Left lung (tissue), 10 donors: ENCODE results near the gene TMEM151B. TPM values are rescaled to one million over a fixed set of nuclear protein-coding genes. Genes with fewer than 3 reads are reported as not detected.

Experiments
- ATAC-seq: fragments of 200-7000 bp; cut with Tn5 transposase; one replicate; pipeline ENCODE4 v1.9.1; 2020; ENCODE audit warnings: moderate library complexity
- DNase-seq, 4 donors: peaks; one replicate each; pipeline ENCODE4 v3.0.0-alpha.2; 2013 to 2020
- H3K27ac ChIP-seq, 2 donors: fragments of 200-600 bp; sonication (generic) in 1 of 2; one replicate each; pipeline versions ENCODE4 v1.5.0 to v1.8.0; 2020 to 2021
- H3K27me3 ChIP-seq, 2 donors: fragments of 200-600 bp; sonication (generic) in 1 of 2; one replicate each; pipeline versions ENCODE4 v1.5.0 to v1.8.0; 2020 to 2021
- H3K36me3 ChIP-seq, 2 donors: fragments of 200-600 bp; sonication (generic) in 1 of 2; one replicate each; pipeline versions ENCODE4 v1.5.0 to v1.8.0; 2020 to 2021
- H3K4me1 ChIP-seq, 2 donors: fragments of 200-600 bp; one replicate each; pipeline ENCODE4 v1.8.0; 2021
- H3K4me3 ChIP-seq, 2 donors: fragments of 200-600 bp; sonication (generic) in 1 of 2; one replicate each; pipeline versions ENCODE4 v1.5.0 to v1.8.0; 2020 to 2021; ENCODE audit warnings: mild to moderate bottlenecking in 1 of 2
- H3K9me3 ChIP-seq, 2 donors: fragments of 200-600 bp; sonication (generic) in 1 of 2; one replicate each; pipeline versions ENCODE4 v1.5.0 to v1.8.0; 2020 to 2021
- CTCF ChIP-seq, 2 donors: fragments of 200-600 bp; sonication (generic) in 1 of 2; IDR thresholded peaks; one replicate each; pipeline versions ENCODE4 v1.5.0 to v1.8.0; 2021; ENCODE audit warnings: antibody characterized with exemption in 2 of 2
- intact Hi-C, 2 donors: fragments of 100-400 bp; cut with DNase I; formaldehyde crosslinking; loops; one replicate each; pipeline versions ENCODE4 v1.11.2 to v1.14.2; 2022
- polyA plus RNA-seq, 6 donors: library from polyadenylated mRNA; unstranded; fragments of 120-200 nt; gene quantifications; one replicate each; pipeline ENCODE4 v1.2.1, GENCODE V29; 2013; ENCODE audit not compliant: insufficient read length in 6 of 6
- total RNA-seq, 2 donors: library from RNA; stranded (reverse); fragmentation: NEBNext Ultra II Directional; extraction: Animal tissue kit (Norgen Biotek cat#: 25700); gene quantifications; one replicate each; pipeline ENCODE4 v1.2.1, GENCODE V29; 2021
- donor health status: DM: no; HTN: yes; CAD: no.
- donor health status: DM: no; HTN: no; CAD: no.

The TMEM151B gene
- total and polyA plus RNA-seq, 8 donors = 0.70 to 1.2 (median 0.87) TPM; not detected in 2

- no peak for DNase-seq
- H3K27me3 ChIP-seq = no peaks in the 10 kb centered on the region
- H3K36me3 ChIP-seq = peaks cover 0 to 42% of the 10 kb centered on the region in 2 donors
- no peak for ATAC-seq
- H3K9me3 ChIP-seq = no peaks in the 10 kb centered on the region
- H3K4me1 ChIP-seq = peaks cover 30 to 54% of the 10 kb centered on the region in 2 donors
- no peak for TF ChIP-seq CTCF (IDR thresholded peaks at IDR 0.05)
- H3K4me3 ChIP-seq = peak overlapping the region; percentile 83 to 87
- H3K27ac ChIP-seq = peak overlapping the region; percentile 39 to 90
- intact Hi-C loops = no loop called here
Measured at GRCh38 chr6:44262467-44263353, 7.5 kb upstream of the TMEM151B start.

GRCh38 chr6:44263354-44264100, 6.7 kb upstream of the TMEM151B start:
- Histone ChIP-seq H3K9me3 (no peaks in the 10 kb centered on the region), H3K4me1 (peaks cover 28 to 46% of the 10 kb centered on the region in 2 donors), H3K27ac (peak overlapping the region; percentile 85 to 90), H3K4me3 (peak overlapping the region; percentile 83 to 87), H3K36me3 (peaks cover 0 to 38% of the 10 kb centered on the region in 2 donors), H3K27me3 (peaks cover 0 to 4% of the 10 kb centered on the region in 2 donors)
- intact Hi-C loops = no loop called here
- no peak for TF ChIP-seq CTCF (IDR thresholded peaks at IDR 0.05)
- DNase-seq = peak in 1 of 4 donors; percentile 71
- peak; percentile 42 for ATAC-seq

GRCh38 chr6:44264154-44265006, 5.9 kb upstream of the TMEM151B start:
- H3K4me3 ChIP-seq = peak overlapping the region; percentile 83 to 87
- no peaks in the 10 kb centered on the region for H3K9me3 ChIP-seq
- peaks cover 28 to 50% of the 10 kb centered on the region in 2 donors for H3K4me1 ChIP-seq
- peak overlapping the region; percentile 85 to 90 for H3K27ac ChIP-seq
- TF ChIP-seq CTCF (IDR thresholded peaks at IDR 0.05) = no peak
- intact Hi-C loops = loop anchor here in 1 of 2 donors (5.0 kb wide), 1 partner anchor 73 kb away; no protein-coding TSS in a partner anchor
- ATAC-seq (peak; percentile 35), DNase-seq (peak in 2 of 4 donors; percentile 84 to 93)
- peaks cover 0 to 30% of the 10 kb centered on the region in 2 donors for H3K36me3 ChIP-seq
- peaks cover 4 to 13% of the 10 kb centered on the region in 2 donors for H3K27me3 ChIP-seq

GRCh38 chr6:44265007-44265721, 5.1 kb upstream of the TMEM151B start, which contains the start of gene NFKBIE:
NFKBIE (minus strand) TSS chr6:44265551; CDS start chr6:44265346, 205 bp downstream.
- Histone ChIP-seq H3K9me3 (no peaks in the 10 kb centered on the region), H3K4me3 (peak within 1 kb of the TSS; percentile 83 to 87), H3K27me3 (peaks cover 11 to 21% of the 10 kb centered on the region in 2 donors), H3K27ac (peak within 1 kb of the TSS; percentile 85 to 90), H3K36me3 (peaks cover 0 to 22% of the 10 kb centered on the region in 2 donors), H3K4me1 (peaks cover 28 to 58% of the 10 kb centered on the region in 2 donors)
- DNase-seq (peak; percentile 91 to 99 (median 96)), ATAC-seq (peak; percentile 89)
- intact Hi-C loops = loop anchor here in 1 of 2 donors (5.0 kb wide), 1 partner anchor 72 kb away; no protein-coding TSS in a partner anchor
- peak in 1 of 2 donors; percentile 41 for TF ChIP-seq CTCF (IDR thresholded peaks at IDR 0.05)
